Esophagus muscularis mucosa (tissue), 4 donors: ENCODE results near the gene WWOX.

ENCODE experiments used
- CTCF ChIP-seq, 3 experiments: fragments of 200-600 bp in 2 of 3; fragments of 450-650 bp in 1 of 3; sonication (generic) in 2 of 3; IDR thresholded peaks; one replicate each; pipeline ENCODE4 v1.5.1; 2017 to 2019; ENCODE audit warnings: antibody characterized with exemption in 3 of 3, mild to moderate bottlenecking in 2 of 3, moderate library complexity in 1 of 3
- EP300 ChIP-seq: sonication (generic); formaldehyde crosslinking; IDR thresholded peaks from one replicate; pipeline ENCODE4 v1.6.1; 2017; ENCODE audit warnings: antibody characterized with exemption
- POLR2A ChIP-seq: fragments of 450-650 bp; IDR thresholded peaks from one replicate; pipeline ENCODE4 v1.6.1; 2017; ENCODE audit warnings: antibody characterized with exemption, moderate library complexity, mild to moderate bottlenecking, low read depth
- POLR2AphosphoS5 ChIP-seq, 2 donors: sonication (generic); formaldehyde crosslinking; IDR thresholded peaks; one replicate each; pipeline ENCODE4 v1.6.1; 2017; ENCODE audit warnings: antibody characterized with exemption in 2 of 2

DNA sequence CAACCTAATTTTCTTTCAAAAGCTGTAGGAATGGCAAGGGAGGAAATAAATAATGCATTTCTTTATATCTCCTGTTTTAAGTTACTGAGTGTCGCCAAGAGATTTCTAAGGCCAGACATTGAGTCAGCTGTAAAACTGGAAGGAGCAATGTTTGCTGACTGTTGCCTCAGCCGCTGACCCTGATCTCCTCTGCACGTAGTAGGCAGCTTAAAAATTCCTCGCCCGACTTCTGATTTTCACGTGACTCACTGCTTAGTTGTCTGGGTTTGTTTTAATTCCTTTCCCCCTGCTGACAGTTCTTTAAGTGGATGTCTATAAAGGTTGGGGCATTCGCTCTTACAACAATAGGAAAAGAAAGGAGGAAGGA is 100.6 kb downstream of the WWOX start:
- no peak for TF ChIP-seq POLR2AphosphoS5 (IDR thresholded peaks at IDR 0.05)
- no peak for TF ChIP-seq CTCF (IDR thresholded peaks at IDR 0.05)
- no peak for TF ChIP-seq EP300
- TF ChIP-seq POLR2A, result no peak
